ENCODE results near the gene GMNN. TPM values are rescaled to one million over a fixed set of nuclear protein-coding genes. Genes with fewer than 3 reads are reported as not detected.

The GMNN gene
- 18.8 and 19.6 TPM in 2 replicates for total RNA-seq

GRCh38 chr6:24774696-24775519, at the start of gene GMNN:
TSS of gene GMNN (plus strand) at chr6:24774937. CDS start at chr6:24777247, 2,310 bp downstream.

GRCh38 chr6:24798740-24799540, 24.2 kb downstream of the GMNN start, which contains the start of gene ARMH2:
TSS of gene ARMH2 (minus strand) at chr6:24798917. CDS start at chr6:24798857, 60 bp downstream.

Other genes with a start within 250 kb of the GMNN start
- not detected in 2 replicates for gene KIAA0319, start 128.7 kb upstream of the GMNN start, total RNA-seq
- 16.9 and 20.0 TPM in 2 replicates for gene TDP2, start 108.0 kb upstream of the GMNN start, total RNA-seq
- gene ACOT13, start 107.9 kb upstream of the GMNN start, total RNA-seq = 5.4 and 9.0 TPM in 2 replicates
- 99.7 and 183 TPM in 2 replicates for gene C6orf62, start 55.8 kb upstream of the GMNN start, total RNA-seq
- not detected in 2 replicates for gene ARMH2, start 24.0 kb downstream of the GMNN start, total RNA-seq
- gene RIPOR2, start 161.0 kb downstream of the GMNN start, total RNA-seq = 22.8 and 30.5 TPM in 2 replicates